Neutrophil (primary cell): ENCODE results near the gene KDM2A.
A peak's percentile ranks its signal among the peaks of the same experiment; 100 is the strongest.

Source experiments
- H3K27ac ChIP-seq: fragments of 200-600 bp; sonication (generic); 2 replicates; pipeline ENCODE4 v1.5.1; 2016; ENCODE audit warnings: mild to moderate bottlenecking, moderate library complexity
- H3K27me3 ChIP-seq: fragments of 200-600 bp; sonication (generic); 2 replicates; pipeline ENCODE4 v1.6.0; 2016; ENCODE audit warnings: mild to moderate bottlenecking
- H3K36me3 ChIP-seq: fragments of 200-600 bp; sonication (generic); 2 replicates; pipeline ENCODE4 v1.5.1; 2017
- H3K4me1 ChIP-seq, 2 experiments: fragments of 200-600 bp in 1 of 2; sonication (generic) in 1 of 2; 1 replicate in 1 of 2; 2 replicates in 1 of 2; pipeline versions ENCODE4 v1.5.1 to v1.6.1; 2013 to 2016; ENCODE audit warnings: low read depth in 1 of 2, low read length in 1 of 2, mild to moderate bottlenecking in 1 of 2, moderate library complexity in 1 of 2; ENCODE audit not compliant: control insufficient read depth in 1 of 2, insufficient read depth in 1 of 2
- H3K4me3 ChIP-seq, 2 experiments: fragments of 200-600 bp in 1 of 2; sonication (generic) in 1 of 2; 1 replicate in 1 of 2; 2 replicates in 1 of 2; pipeline ENCODE4 v1.5.1; 2013 to 2016; ENCODE audit warnings: low read depth in 1 of 2, low read length in 1 of 2, mild to moderate bottlenecking in 1 of 2, moderate library complexity in 1 of 2
- H3K9me3 ChIP-seq: fragments of 200-600 bp; sonication (generic); 2 replicates; pipeline ENCODE4 v1.5.1; 2016
- TF ChIP-seq, protein P1 (sequence below): fragments of 200-600 bp; sonication (generic); IDR thresholded peaks from 2 replicates; pipeline ENCODE4 v1.5.1; 2016; ENCODE audit warnings: antibody characterized with exemption

Gene KDM2A

DNA sequence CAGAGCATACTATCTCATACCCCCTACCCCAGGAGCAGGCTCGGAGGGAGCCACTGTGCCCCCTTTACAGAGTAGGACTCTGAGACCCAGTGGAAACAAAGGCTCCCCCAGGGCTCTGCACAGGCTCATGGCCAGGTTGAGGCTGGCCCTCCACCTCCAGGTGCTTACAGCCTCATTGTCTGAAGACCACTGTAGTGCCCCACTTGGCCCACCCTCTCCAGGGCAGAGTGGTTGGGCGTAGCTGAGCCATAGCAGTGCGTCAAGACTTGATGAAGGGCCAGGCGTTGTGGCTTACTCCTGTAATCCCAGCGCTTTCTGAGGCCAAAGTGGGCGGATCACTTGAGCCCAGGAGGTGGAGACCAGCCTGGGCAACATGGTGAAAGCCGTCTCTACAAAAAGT lies 171.7 kb downstream of the KDM2A start:
- TF ChIP-seq, protein P1, sequence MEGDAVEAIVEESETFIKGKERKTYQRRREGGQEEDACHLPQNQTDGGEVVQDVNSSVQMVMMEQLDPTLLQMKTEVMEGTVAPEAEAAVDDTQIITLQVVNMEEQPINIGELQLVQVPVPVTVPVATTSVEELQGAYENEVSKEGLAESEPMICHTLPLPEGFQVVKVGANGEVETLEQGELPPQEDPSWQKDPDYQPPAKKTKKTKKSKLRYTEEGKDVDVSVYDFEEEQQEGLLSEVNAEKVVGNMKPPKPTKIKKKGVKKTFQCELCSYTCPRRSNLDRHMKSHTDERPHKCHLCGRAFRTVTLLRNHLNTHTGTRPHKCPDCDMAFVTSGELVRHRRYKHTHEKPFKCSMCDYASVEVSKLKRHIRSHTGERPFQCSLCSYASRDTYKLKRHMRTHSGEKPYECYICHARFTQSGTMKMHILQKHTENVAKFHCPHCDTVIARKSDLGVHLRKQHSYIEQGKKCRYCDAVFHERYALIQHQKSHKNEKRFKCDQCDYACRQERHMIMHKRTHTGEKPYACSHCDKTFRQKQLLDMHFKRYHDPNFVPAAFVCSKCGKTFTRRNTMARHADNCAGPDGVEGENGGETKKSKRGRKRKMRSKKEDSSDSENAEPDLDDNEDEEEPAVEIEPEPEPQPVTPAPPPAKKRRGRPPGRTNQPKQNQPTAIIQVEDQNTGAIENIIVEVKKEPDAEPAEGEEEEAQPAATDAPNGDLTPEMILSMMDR, result no peak
- peaks cover 76% of the 10 kb centered on the region for H3K36me3 ChIP-seq
- peak overlapping the region; percentile 77 to 87 for H3K4me3 ChIP-seq
- peak overlapping the region; percentile 99 for H3K27ac ChIP-seq
- no peaks in the 10 kb centered on the region for H3K9me3 ChIP-seq
- H3K27me3 ChIP-seq, result no peaks in the 10 kb centered on the region
- peaks cover 76 to 84% of the 10 kb centered on the region in 2 experiments for H3K4me1 ChIP-seq

GRCh38 chr11:67291481-67292381 lies 172.7 kb downstream of the KDM2A start:
- H3K4me3 ChIP-seq, result peak overlapping the region in 1 of 2 experiments; percentile 77
- H3K36me3 ChIP-seq, result peaks cover 70% of the 10 kb centered on the region
- H3K4me1 ChIP-seq, result peaks cover 67 to 76% of the 10 kb centered on the region in 2 experiments
- H3K9me3 ChIP-seq, result no peaks in the 10 kb centered on the region
- no peaks in the 10 kb centered on the region for H3K27me3 ChIP-seq
- TF ChIP-seq, protein P1, result no peak
- peak overlapping the region; percentile 99 for H3K27ac ChIP-seq

DNA sequence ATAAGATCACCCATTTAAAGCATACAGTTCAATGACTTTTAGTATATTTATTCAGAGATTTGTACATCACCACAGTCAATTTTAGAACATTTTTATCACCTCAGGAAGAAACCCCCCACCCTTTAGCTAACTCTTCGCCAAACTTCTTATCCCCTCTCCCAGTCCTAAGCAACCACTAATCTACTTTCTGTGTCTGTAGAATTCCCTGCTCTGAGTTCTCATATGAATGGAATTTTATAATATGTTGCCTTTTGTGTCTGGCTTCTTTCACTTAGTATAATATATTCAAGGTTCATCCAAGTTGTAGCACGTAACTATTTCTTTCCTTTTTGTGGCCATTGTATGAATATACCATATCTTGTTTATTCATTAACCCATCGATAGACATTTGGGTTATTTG lies 173.6 kb downstream of the KDM2A start:
- Histone ChIP-seq H3K36me3 (peaks cover 75% of the 10 kb centered on the region), H3K9me3 (no peaks in the 10 kb centered on the region), H3K27ac (peak overlapping the region; percentile 99), H3K4me1 (peaks cover 57 to 67% of the 10 kb centered on the region in 2 experiments), H3K27me3 (no peaks in the 10 kb centered on the region), H3K4me3 (peak overlapping the region in 1 of 2 experiments; percentile 19)
- TF ChIP-seq, protein P1, result no peak

DNA sequence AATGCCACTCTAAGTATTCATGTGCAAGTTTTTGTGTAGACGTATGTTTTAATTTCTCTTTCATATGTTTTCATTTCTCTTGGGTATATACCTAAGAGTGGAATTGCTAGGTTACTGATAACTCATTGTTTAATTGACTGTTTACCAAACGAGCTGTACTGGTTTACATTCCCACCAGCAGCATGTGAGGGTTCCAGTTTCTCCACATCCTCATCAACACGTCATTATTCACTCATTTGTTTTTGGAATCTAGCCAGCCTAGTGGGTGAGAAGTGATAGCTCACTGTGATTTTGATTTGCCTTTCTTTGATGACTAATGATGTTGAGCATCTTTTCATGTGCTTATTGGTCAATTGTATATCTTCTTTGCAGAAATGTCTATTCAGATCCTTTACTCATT lies 174.0 kb downstream of the KDM2A start:
- H3K27ac ChIP-seq, result peak overlapping the region; percentile 99

DNA sequence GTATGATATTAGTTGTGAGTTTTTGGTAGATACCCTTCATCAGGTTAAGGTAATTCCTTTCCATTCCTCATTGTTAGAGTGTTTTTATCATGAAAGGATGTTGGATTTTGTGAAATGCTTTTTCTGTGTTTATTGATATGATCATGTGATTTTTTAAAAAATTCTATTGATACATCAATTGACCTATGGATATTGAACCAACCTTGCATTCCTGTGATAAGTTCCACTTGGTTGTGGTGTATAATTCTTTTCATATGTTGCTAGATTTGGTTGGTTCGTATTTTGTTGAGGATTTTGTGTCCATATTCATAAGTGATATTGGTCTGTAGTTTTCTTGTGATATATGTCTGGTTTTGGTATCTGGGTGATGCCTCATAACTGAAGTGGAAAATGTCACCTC lies 176.8 kb downstream of the KDM2A start:
- Histone ChIP-seq H3K27me3 (no peaks in the 10 kb centered on the region), H3K36me3 (peaks cover 92% of the 10 kb centered on the region), H3K4me1 (peaks cover 41 to 45% of the 10 kb centered on the region in 2 experiments), H3K27ac (peak overlapping the region; percentile 31), H3K4me3 (no peak overlapping the region), H3K9me3 (no peaks in the 10 kb centered on the region)
- TF ChIP-seq, protein P1, result no peak

More for the DNA sequence above, 174.0 kb downstream of the KDM2A start:
- TF ChIP-seq, protein P1, result no peak
- peak overlapping the region in 1 of 2 experiments; percentile 19 for H3K4me3 ChIP-seq
- no peaks in the 10 kb centered on the region for H3K9me3 ChIP-seq
- H3K4me1 ChIP-seq, result peaks cover 53 to 63% of the 10 kb centered on the region in 2 experiments
- peaks cover 78% of the 10 kb centered on the region for H3K36me3 ChIP-seq
- H3K27me3 ChIP-seq, result no peaks in the 10 kb centered on the region
